Suprapubic skin (tissue), 4 donors: ENCODE data around the gene DAW1. TPM values are rescaled to one million over a fixed set of nuclear protein-coding genes. Genes with fewer than 3 reads are reported as not detected.
"Not testable (repeated sequence)": the region's sequence is repeated elsewhere in the genome, so short reads cannot be mapped to it uniquely, and the experiment has no call there.

Source experiments
- DNase-seq, 2 donors: peaks; one replicate each; pipeline ENCODE4 v3.0.0-alpha.2; 2019; ENCODE audit warnings: low spot score in 2 of 2
- H3K27ac ChIP-seq: fragments of 200-600 bp; sonication (generic); one replicate; pipeline ENCODE4 v1.5.1; 2019
- H3K27me3 ChIP-seq: fragments of 200-600 bp; sonication (generic); one replicate; pipeline ENCODE4 v1.5.1; 2019
- H3K36me3 ChIP-seq: fragments of 200-600 bp; sonication (generic); one replicate; pipeline ENCODE4 v1.5.1; 2019
- H3K4me1 ChIP-seq: fragments of 200-600 bp; sonication (generic); one replicate; pipeline ENCODE4 v1.5.1; 2019
- H3K4me3 ChIP-seq: fragments of 200-600 bp; sonication (generic); one replicate; pipeline ENCODE4 v1.5.1; 2019; ENCODE audit warnings: mild to moderate bottlenecking
- H3K9me3 ChIP-seq: fragments of 200-600 bp; sonication (generic); one replicate; pipeline ENCODE4 v1.5.1; 2019
- CTCF ChIP-seq, 2 donors: fragments of 200-600 bp in 1 of 2; fragments of 450-650 bp in 1 of 2; sonication (generic) in 1 of 2; IDR thresholded peaks; one replicate each; pipeline ENCODE4 v1.5.1; 2016 to 2019; ENCODE audit warnings: antibody characterized with exemption in 2 of 2, mild to moderate bottlenecking in 1 of 2, moderate library complexity in 1 of 2
- EP300 ChIP-seq: sonication (generic); formaldehyde crosslinking; IDR thresholded peaks from one replicate; pipeline ENCODE4 v1.6.1; 2017; ENCODE audit warnings: antibody characterized with exemption
- POLR2A ChIP-seq, 2 donors: fragments of 450-650 bp; IDR thresholded peaks; one replicate each; pipeline ENCODE4 v1.6.1; 2017; ENCODE audit warnings: antibody characterized with exemption in 2 of 2, mild to moderate bottlenecking in 2 of 2, moderate library complexity in 2 of 2
- POLR2AphosphoS5 ChIP-seq, 3 donors: sonication (generic); formaldehyde crosslinking; IDR thresholded peaks; one replicate each; pipeline ENCODE4 v1.6.1; 2017; ENCODE audit warnings: antibody characterized with exemption in 3 of 3
- WGBS: methylation state at CpG from one replicate; pipeline ENCODE4 v1.1.5; 2018; 5-methylcytosine and 5-hydroxymethylcytosine counted together
- total RNA-seq, 4 donors: library from RNA; depleted of rRNA; stranded (reverse); fragments of >200 nt; gene quantifications; one replicate each; pipeline ENCODE4 v1.1.0, GENCODE V29; 2016

The DAW1 gene
- total RNA-seq, 4 donors from 2014 or later = 1.1 TPM; not detected in 3

- no peak overlapping the region for H3K4me3 ChIP-seq
- DNase-seq = no peak
- H3K27me3 ChIP-seq = no peaks in the 10 kb centered on the region
- H3K4me1 ChIP-seq = peaks cover 14% of the 10 kb centered on the region
- TF ChIP-seq POLR2A (IDR thresholded peaks at IDR 0.05) = no peak
- TF ChIP-seq POLR2AphosphoS5 (IDR thresholded peaks at IDR 0.05) = no peak
- no peak for TF ChIP-seq CTCF (IDR thresholded peaks at IDR 0.05)
- H3K36me3 ChIP-seq = no peaks in the 10 kb centered on the region
- no peaks in the 10 kb centered on the region for H3K9me3 ChIP-seq
- WGBS = 8% methylated on average over 2 of the region's 2 CpGs
- no peak overlapping the region for H3K27ac ChIP-seq
Observed at GRCh38 chr2:227826563-227826962, 44.9 kb upstream of the DAW1 start.

DNA sequence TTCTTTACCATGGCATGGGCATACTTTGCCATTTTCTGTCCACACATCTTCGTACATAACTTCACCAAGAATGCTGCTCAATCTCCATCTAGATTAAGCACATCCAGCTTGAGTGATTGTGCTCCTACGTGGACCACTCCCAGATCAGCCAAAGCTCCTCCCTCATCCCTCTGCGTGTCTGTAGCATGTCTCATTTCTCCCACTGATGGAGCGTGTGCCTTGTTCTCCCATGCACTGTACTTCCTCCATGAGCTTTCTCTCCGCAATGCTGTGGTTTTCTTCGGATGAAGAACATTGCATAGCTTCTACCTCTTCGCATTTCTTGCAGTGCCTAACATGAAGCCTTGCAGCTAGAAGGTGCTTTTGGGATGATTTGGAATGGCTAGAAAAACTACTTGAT lies 44.3 kb upstream of the DAW1 start:
- DNase-seq = no peak
- Histone ChIP-seq H3K4me3 (no peak overlapping the region), H3K9me3 (no peaks in the 10 kb centered on the region), H3K4me1 (peaks cover 14% of the 10 kb centered on the region), H3K36me3 (no peaks in the 10 kb centered on the region), H3K27me3 (no peaks in the 10 kb centered on the region), H3K27ac (no peak overlapping the region)
- TF ChIP-seq POLR2AphosphoS5 (IDR thresholded peaks at IDR 0.05) (no peak), CTCF (IDR thresholded peaks at IDR 0.05) (no peak), POLR2A (IDR thresholded peaks at IDR 0.05) (no peak), EP300 (no peak)
- WGBS = 87% methylated on average over 7 of the region's 7 CpGs

GRCh38 chr2:227828477-227828912 lies 42.9 kb upstream of the DAW1 start:
- Histone ChIP-seq H3K36me3 (no peaks in the 10 kb centered on the region), H3K4me1 (peaks cover 14% of the 10 kb centered on the region), H3K27ac (no peak overlapping the region), H3K9me3 (no peaks in the 10 kb centered on the region), H3K4me3 (no peak overlapping the region), H3K27me3 (no peaks in the 10 kb centered on the region)
- TF ChIP-seq EP300 = no peak
- no peak for TF ChIP-seq CTCF (IDR thresholded peaks at IDR 0.05)
- no peak for TF ChIP-seq POLR2A (IDR thresholded peaks at IDR 0.05)
- TF ChIP-seq POLR2AphosphoS5 (IDR thresholded peaks at IDR 0.05) = no peak
- no peak for DNase-seq

- DNase-seq = no peak
- Histone ChIP-seq H3K9me3 (no peaks in the 10 kb centered on the region), H3K4me3 (no peak overlapping the region), H3K27me3 (no peaks in the 10 kb centered on the region), H3K27ac (no peak overlapping the region), H3K36me3 (no peaks in the 10 kb centered on the region), H3K4me1 (peaks cover 14% of the 10 kb centered on the region)
- 93% methylated on average over 2 of the region's 2 CpGs for WGBS
- TF ChIP-seq EP300 = no peak
- no peak for TF ChIP-seq POLR2AphosphoS5 (IDR thresholded peaks at IDR 0.05)
- no peak for TF ChIP-seq POLR2A (IDR thresholded peaks at IDR 0.05)
- no peak for TF ChIP-seq CTCF (IDR thresholded peaks at IDR 0.05)
Observed at GRCh38 chr2:227829337-227829736, 42.1 kb upstream of the DAW1 start.

- WGBS = 86% methylated on average over 10 of the region's 10 CpGs
- Histone ChIP-seq H3K27ac (no peak overlapping the region), H3K36me3 (no peaks in the 10 kb centered on the region), H3K27me3 (no peaks in the 10 kb centered on the region), H3K4me1 (no peaks in the 10 kb centered on the region), H3K9me3 (no peaks in the 10 kb centered on the region), H3K4me3 (no peak overlapping the region)
- DNase-seq = no peak
- TF ChIP-seq POLR2AphosphoS5 (IDR thresholded peaks at IDR 0.05) = no peak
Observed at GRCh38 chr2:227834423-227834822, 37.0 kb upstream of the DAW1 start.

- DNase-seq = no peak
- no peak overlapping the region for H3K27ac ChIP-seq
Observed at GRCh38 chr2:227834916-227835650, 36.3 kb upstream of the DAW1 start.

GRCh38 chr2:227839339-227840129 lies 31.9 kb upstream of the DAW1 start:
- H3K27ac ChIP-seq, H3K27me3 ChIP-seq, H3K9me3 ChIP-seq, H3K36me3 ChIP-seq, H3K4me1 ChIP-seq, DNase-seq, H3K4me3 ChIP-seq: not testable (repeated sequence)
- 61% methylated on average over 7 of the region's 7 CpGs for WGBS

More at GRCh38 chr2:227834916-227835650, 36.3 kb upstream of the DAW1 start:
- Histone ChIP-seq H3K4me1 (peaks cover 5% of the 10 kb centered on the region), H3K4me3 (no peak overlapping the region), H3K27me3 (no peaks in the 10 kb centered on the region), H3K9me3 (no peaks in the 10 kb centered on the region), H3K36me3 (no peaks in the 10 kb centered on the region)
- TF ChIP-seq EP300 (no peak), CTCF (IDR thresholded peaks at IDR 0.05) (no peak), POLR2A (IDR thresholded peaks at IDR 0.05) (no peak), POLR2AphosphoS5 (IDR thresholded peaks at IDR 0.05) (no peak)
- 91% methylated on average over 5 of the region's 5 CpGs for WGBS
